ENCODE results near the gene PRSS38.

DNA sequence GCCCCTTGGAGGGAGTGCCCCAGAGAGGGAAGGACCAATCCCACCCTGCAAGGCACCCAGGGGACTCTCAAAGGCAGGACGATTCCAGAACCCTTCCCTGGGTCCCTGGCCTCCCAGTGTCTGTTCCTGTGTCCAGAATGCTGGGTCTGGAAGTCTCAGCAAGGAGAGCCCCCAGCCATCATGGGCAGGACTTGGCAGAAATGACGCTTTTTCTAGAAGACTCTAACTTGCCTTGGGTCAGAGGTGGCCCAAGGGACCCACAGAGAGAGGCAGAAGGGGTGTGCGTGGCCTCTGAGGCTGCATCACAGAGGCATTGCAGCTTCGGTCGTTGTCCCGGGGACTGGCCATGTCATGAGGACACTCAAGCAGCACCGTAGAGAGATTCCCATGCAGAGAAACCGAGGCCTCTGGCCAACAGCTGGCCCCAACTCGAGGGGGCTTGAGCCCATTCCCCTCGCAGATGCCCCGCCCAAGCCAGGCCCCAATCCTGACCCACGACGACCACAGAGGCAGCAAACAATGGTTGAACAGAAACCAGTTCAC is 74.5 kb downstream of the PRSS38 start:
- no peak for TF ChIP-seq JUN (IDR thresholded peaks at IDR 0.05; ENCODE audit: borderline replicate concordance, insufficient read depth, insufficient read length, low read depth)
- TF ChIP-seq CTCF (IDR thresholded peaks at IDR 0.05; ENCODE audit: extremely low read depth in 1 of 2, insufficient read depth in 1 of 2, low read depth in 1 of 2, low read length in 2 of 2) = no peak
- no peak for TF ChIP-seq GATA2 (IDR thresholded peaks at IDR 0.05; ENCODE audit: insufficient read depth, insufficient read length, low read depth, low read length)
- no peak for TF ChIP-seq POLR2AphosphoS5 (IDR thresholded peaks at IDR 0.05; ENCODE audit: insufficient read depth, low read depth, low read length)
- TF ChIP-seq, protein P1, sequence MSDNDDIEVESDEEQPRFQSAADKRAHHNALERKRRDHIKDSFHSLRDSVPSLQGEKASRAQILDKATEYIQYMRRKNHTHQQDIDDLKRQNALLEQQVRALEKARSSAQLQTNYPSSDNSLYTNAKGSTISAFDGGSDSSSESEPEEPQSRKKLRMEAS (IDR thresholded peaks at IDR 0.05; ENCODE audit: insufficient read depth, insufficient read length) = no peak
- no peak for TF ChIP-seq POLR2A (IDR thresholded peaks at IDR 0.05; ENCODE audit: low read depth, low read length)
- TF ChIP-seq EZH2 (IDR thresholded peaks at IDR 0.05; ENCODE audit: borderline replicate concordance, low read depth, low read length, severe bottlenecking) = no peak
- no peak for TF ChIP-seq MYC (IDR thresholded peaks at IDR 0.05; ENCODE audit: low read depth, low read length)
